ENCODE results near the gene GRK7.

Gene GRK7

GRCh38 chr3:141804447-141804777 lies 41.2 kb downstream of the GRK7 start:
- Histone ChIP-seq H3K27ac (ENCODE audit: low read depth, low read length) (no peak overlapping the region), H3K4me1 (ENCODE audit: control insufficient read depth, insufficient read depth, low read length, unreplicated experiment) (no peaks in the 10 kb centered on the region), H2AFZ (ENCODE audit: low read length, unreplicated experiment) (no peak overlapping the region), H3K4me3 (ENCODE audit: low read depth, low read length) (no peak overlapping the region), H3K36me3 (ENCODE audit: insufficient read depth, low read length) (no peaks in the 10 kb centered on the region), H3K27me3 (ENCODE audit: insufficient read depth, low read length) (peaks cover 8% of the 10 kb centered on the region; the same call in 1 of the 2 replicates), H3K79me2 (ENCODE audit: control insufficient read depth, insufficient read depth, low read length, unreplicated experiment) (no peaks in the 10 kb centered on the region)

DNA sequence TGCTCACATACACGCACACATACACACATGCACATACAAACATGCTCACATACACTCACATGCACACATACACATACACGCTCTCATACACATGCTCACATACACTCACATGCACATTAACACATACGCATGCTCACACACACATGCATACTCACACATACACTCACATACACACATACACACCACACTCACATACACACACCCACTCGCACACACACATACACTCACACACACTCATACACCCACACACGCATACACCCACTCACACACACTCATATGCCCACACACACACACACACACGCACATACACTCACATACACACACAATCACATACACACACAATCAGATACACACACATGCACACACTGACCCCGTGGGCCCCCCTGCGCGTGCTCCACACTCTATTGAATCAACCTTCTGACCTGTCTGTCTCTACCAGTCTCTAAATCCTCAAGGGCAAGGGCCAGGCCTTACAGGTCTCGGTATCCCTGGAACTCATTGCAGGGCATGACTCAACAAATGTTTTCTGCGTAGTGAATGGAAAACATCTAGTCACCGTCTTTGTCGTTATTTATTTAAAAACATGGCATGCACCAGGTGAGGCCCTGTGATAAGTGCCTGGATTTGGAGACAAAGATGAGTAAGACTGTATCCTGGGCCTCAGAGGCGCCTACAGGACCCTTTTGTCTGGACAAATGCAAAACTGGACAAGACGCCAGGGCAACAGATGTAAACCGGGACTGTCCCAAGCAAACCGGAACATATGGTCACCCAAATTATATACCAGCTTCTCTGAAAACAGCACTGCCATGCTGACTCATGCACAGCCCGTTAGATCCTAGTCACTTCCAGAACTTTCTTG lies 41.8 kb downstream of the GRK7 start:
- Histone ChIP-seq H3K27me3 (ENCODE audit: insufficient read depth, low read length) (peaks cover 8% of the 10 kb centered on the region; the same call in 1 of the 2 replicates), H3K79me2 (ENCODE audit: control insufficient read depth, insufficient read depth, low read length, unreplicated experiment) (no peaks in the 10 kb centered on the region), H2AFZ (ENCODE audit: low read length, unreplicated experiment) (no peak overlapping the region), H3K36me3 (ENCODE audit: insufficient read depth, low read length) (no peaks in the 10 kb centered on the region), H3K4me1 (ENCODE audit: control insufficient read depth, insufficient read depth, low read length, unreplicated experiment) (no peaks in the 10 kb centered on the region), H3K4me3 (ENCODE audit: low read depth, low read length) (no peak overlapping the region), H3K27ac (ENCODE audit: low read depth, low read length) (no peak overlapping the region)

DNA sequence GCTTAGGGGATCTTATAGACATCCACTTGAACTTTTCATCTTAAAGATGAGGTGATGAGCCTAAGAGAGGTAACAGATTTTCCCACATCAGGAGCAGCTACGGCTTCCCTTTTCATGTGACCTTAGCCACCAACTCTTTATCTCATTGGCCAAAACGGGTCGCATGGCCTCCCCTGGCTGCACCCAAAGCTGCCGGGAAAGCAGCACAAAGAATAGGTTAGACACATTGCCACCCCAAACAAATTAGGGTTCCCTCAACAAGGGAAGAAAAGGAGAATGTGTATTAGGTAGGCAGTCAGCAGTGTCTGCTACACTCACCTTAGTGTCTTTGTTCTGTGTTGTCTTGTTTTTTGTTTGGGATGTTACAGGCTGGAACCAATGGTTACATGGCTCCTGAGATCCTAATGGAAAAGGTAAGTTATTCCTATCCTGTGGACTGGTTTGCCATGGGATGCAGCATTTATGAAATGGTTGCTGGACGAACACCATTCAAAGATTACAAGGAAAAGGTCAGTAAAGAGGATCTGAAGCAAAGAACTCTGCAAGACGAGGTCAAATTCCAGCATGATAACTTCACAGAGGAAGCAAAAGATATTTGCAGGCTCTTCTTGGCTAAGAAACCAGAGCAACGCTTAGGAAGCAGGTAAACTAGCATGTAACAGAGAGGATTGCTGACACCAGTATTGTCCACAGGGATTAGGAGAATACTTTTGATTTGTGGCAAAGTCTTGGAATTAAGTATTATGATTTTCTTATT lies 44.2 kb downstream of the GRK7 start:
- Histone ChIP-seq H3K27me3 (ENCODE audit: insufficient read depth, low read length) (peaks cover 6% of the 10 kb centered on the region; the same call in 1 of the 2 replicates), H2AFZ (ENCODE audit: low read length, unreplicated experiment) (no peak overlapping the region)

GRCh38 chr3:141808586-141808985 lies 45.4 kb downstream of the GRK7 start:
- no peaks in the 10 kb centered on the region for H3K4me1 ChIP-seq (ENCODE audit: control insufficient read depth, insufficient read depth, low read length, unreplicated experiment)
- H3K79me2 ChIP-seq (ENCODE audit: control insufficient read depth, insufficient read depth, low read length, unreplicated experiment): no peaks in the 10 kb centered on the region
- no peak overlapping the region for H3K4me3 ChIP-seq (ENCODE audit: low read depth, low read length)
- H3K36me3 ChIP-seq (ENCODE audit: insufficient read depth, low read length): no peaks in the 10 kb centered on the region
- H2AFZ ChIP-seq (ENCODE audit: low read length, unreplicated experiment): no peak overlapping the region
- H3K27ac ChIP-seq (ENCODE audit: low read depth, low read length): no peak overlapping the region
- no peaks in the 10 kb centered on the region for H3K27me3 ChIP-seq (ENCODE audit: insufficient read depth, low read length)

More for the DNA sequence above, 44.2 kb downstream of the GRK7 start:
- Histone ChIP-seq H3K4me1 (ENCODE audit: control insufficient read depth, insufficient read depth, low read length, unreplicated experiment) (no peaks in the 10 kb centered on the region), H3K79me2 (ENCODE audit: control insufficient read depth, insufficient read depth, low read length, unreplicated experiment) (no peaks in the 10 kb centered on the region), H3K27ac (ENCODE audit: low read depth, low read length) (no peak overlapping the region), H3K36me3 (ENCODE audit: insufficient read depth, low read length) (no peaks in the 10 kb centered on the region), H3K4me3 (ENCODE audit: low read depth, low read length) (no peak overlapping the region)

GRCh38 chr3:141810161-141810560 lies 47.0 kb downstream of the GRK7 start:
- no peak overlapping the region for H3K27ac ChIP-seq (ENCODE audit: low read depth, low read length)
- H2AFZ ChIP-seq (ENCODE audit: low read length, unreplicated experiment): no peak overlapping the region
- no peaks in the 10 kb centered on the region for H3K4me1 ChIP-seq (ENCODE audit: control insufficient read depth, insufficient read depth, low read length, unreplicated experiment)
- no peaks in the 10 kb centered on the region for H3K36me3 ChIP-seq (ENCODE audit: insufficient read depth, low read length)
- no peak overlapping the region for H3K4me3 ChIP-seq (ENCODE audit: low read depth, low read length)
- H3K27me3 ChIP-seq (ENCODE audit: insufficient read depth, low read length): peaks cover 3% of the 10 kb centered on the region; the same call in 1 of the 2 replicates
- no peaks in the 10 kb centered on the region for H3K79me2 ChIP-seq (ENCODE audit: control insufficient read depth, insufficient read depth, low read length, unreplicated experiment)

GRCh38 chr3:141811348-141811747 lies 48.1 kb downstream of the GRK7 start:
- Histone ChIP-seq H3K36me3 (ENCODE audit: insufficient read depth, low read length) (no peaks in the 10 kb centered on the region), H3K79me2 (ENCODE audit: control insufficient read depth, insufficient read depth, low read length, unreplicated experiment) (no peaks in the 10 kb centered on the region), H3K27me3 (ENCODE audit: insufficient read depth, low read length) (peaks cover 9% of the 10 kb centered on the region; the same call in 1 of the 2 replicates), H2AFZ (ENCODE audit: low read length, unreplicated experiment) (no peak overlapping the region), H3K4me3 (ENCODE audit: low read depth, low read length) (no peak overlapping the region), H3K27ac (ENCODE audit: low read depth, low read length) (no peak overlapping the region), H3K4me1 (ENCODE audit: control insufficient read depth, insufficient read depth, low read length, unreplicated experiment) (no peaks in the 10 kb centered on the region)

- Histone ChIP-seq H3K4me3 (ENCODE audit: low read depth, low read length) (no peak overlapping the region), H3K27me3 (ENCODE audit: insufficient read depth, low read length) (peaks cover 15% of the 10 kb centered on the region; the same call in 1 of the 2 replicates)
These were observed 48.9 kb downstream of the GRK7 start for GRCh38 chr3:141812084-141812483.

DNA sequence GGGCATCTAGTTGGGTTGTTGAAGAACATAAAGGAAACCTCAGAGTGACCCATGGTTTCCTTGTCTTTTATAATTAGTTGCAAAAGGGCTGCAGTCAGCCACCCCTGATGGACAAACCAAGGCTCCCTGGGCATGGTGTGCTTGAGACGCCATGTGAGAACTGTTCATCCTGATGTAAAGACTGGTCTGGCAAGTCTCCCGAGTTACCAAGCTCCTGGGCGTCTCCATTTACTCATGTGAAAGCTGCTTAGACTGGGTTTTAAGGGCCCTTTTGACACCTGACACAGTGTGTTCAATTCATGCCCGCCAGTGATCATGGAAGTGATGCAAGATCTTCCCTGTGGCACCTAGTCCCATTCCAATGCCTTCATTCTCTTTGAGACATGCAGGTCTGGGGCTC lies 49.4 kb downstream of the GRK7 start:
- H3K36me3 ChIP-seq (ENCODE audit: insufficient read depth, low read length): no peaks in the 10 kb centered on the region
- peaks cover 7% of the 10 kb centered on the region for H3K4me1 ChIP-seq (ENCODE audit: control insufficient read depth, insufficient read depth, low read length, unreplicated experiment)
- H3K27me3 ChIP-seq (ENCODE audit: insufficient read depth, low read length): peaks cover 15% of the 10 kb centered on the region; the same call in 1 of the 2 replicates
- no peak overlapping the region for H3K4me3 ChIP-seq (ENCODE audit: low read depth, low read length)
- H3K27ac ChIP-seq (ENCODE audit: low read depth, low read length): no peak overlapping the region
- no peak overlapping the region for H2AFZ ChIP-seq (ENCODE audit: low read length, unreplicated experiment)
- H3K79me2 ChIP-seq (ENCODE audit: control insufficient read depth, insufficient read depth, low read length, unreplicated experiment): no peaks in the 10 kb centered on the region

More at GRCh38 chr3:141812084-141812483, 48.9 kb downstream of the GRK7 start:
- H3K27ac ChIP-seq (ENCODE audit: low read depth, low read length): no peak overlapping the region
- H3K36me3 ChIP-seq (ENCODE audit: insufficient read depth, low read length): no peaks in the 10 kb centered on the region
- no peak overlapping the region for H2AFZ ChIP-seq (ENCODE audit: low read length, unreplicated experiment)
- peaks cover 2% of the 10 kb centered on the region for H3K4me1 ChIP-seq (ENCODE audit: control insufficient read depth, insufficient read depth, low read length, unreplicated experiment)
- no peaks in the 10 kb centered on the region for H3K79me2 ChIP-seq (ENCODE audit: control insufficient read depth, insufficient read depth, low read length, unreplicated experiment)

Measured in ACC112 (cell line).